Esophagus squamous epithelium (tissue), 4 donors: Measurements from ENCODE around the gene CA5A.
"Not testable (repeated sequence)": the region's sequence is repeated elsewhere in the genome, so short reads cannot be mapped to it uniquely, and the experiment has no call there.

Experiments
- CTCF ChIP-seq, 6 experiments: fragments of 450-650 bp in 4 of 6; fragments of 200-600 bp in 2 of 6; sonication (generic) in 2 of 6; IDR thresholded peaks; one replicate each; pipeline ENCODE4 v1.5.1; 2016 to 2019; ENCODE audit warnings: antibody characterized with exemption in 6 of 6, mild to moderate bottlenecking in 4 of 6, moderate library complexity in 4 of 6
- POLR2A ChIP-seq, 4 donors: fragments of 450-650 bp; IDR thresholded peaks; one replicate each; pipeline ENCODE4 v1.6.1; 2017; ENCODE audit warnings: antibody characterized with exemption in 4 of 4, mild to moderate bottlenecking in 4 of 4, moderate library complexity in 3 of 4

DNA sequence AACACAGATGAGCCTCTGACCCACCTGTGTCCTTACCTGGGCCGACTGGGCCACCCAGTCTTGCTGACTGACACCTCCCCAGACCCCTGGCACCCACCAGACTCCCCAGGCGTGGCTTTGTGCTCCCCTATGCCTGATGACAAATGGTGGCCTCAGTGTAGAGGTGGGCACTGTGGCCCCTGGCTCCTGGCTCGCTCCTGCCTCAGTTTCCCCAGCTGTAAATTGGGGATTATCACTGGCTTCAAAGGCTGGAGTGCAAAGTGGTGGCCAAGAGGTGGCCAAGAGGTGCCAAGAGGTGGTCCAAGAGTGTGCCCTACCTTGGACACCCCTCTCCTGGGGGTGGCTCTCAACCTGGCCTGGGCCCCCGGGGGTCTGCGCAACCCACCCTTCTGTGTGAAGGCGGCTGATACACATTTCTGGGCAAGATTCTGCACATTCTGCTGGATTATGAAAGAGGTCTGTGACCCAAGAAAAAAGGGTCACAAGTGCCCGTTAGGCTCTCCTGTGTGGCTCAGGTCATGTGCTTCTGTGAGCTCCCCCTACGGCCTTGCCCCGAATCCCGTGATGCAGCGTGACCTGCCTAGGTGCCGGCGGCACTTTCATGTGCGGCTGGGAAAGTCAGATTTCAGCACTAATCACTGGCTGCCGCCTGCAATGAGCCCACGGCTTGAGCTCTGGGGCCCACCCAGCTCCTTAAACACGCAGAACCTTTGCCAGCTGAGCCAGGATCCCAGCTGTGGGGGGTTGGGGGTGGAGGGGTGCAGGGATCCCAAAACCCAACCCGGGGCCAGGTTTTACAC is 74.8 kb downstream of the CA5A start:
- TF ChIP-seq POLR2A, CTCF (IDR thresholded peaks at IDR 0.05): not testable (repeated sequence)
